Ecto neural progenitor cell (in vitro differentiated cells): ENCODE results near the gene ARL17B.
"Not testable (repeated sequence)": the region's sequence is repeated elsewhere in the genome, so short reads cannot be mapped to it uniquely, and the experiment has no call there.

Experiments
- DNase-seq: peaks from one replicate; pipeline ENCODE4 v3.0.0-alpha.2; 2018; ENCODE audit warnings: low spot score

The ARL17B gene

GRCh38 chr17:46249153-46249552 is 112.4 kb downstream of the ARL17B start:
- not testable (repeated sequence) for DNase-seq

GRCh38 chr17:46244949-46245768 is 116.4 kb downstream of the ARL17B start:
- DNase-seq = not testable (repeated sequence)

- DNase-seq = not testable (repeated sequence)
Measured at GRCh38 chr17:46244339-46244913, 117.1 kb downstream of the ARL17B start.

- DNase-seq = not testable (repeated sequence)
Measured at GRCh38 chr17:46243928-46244327, 117.6 kb downstream of the ARL17B start.

- DNase-seq = not testable (repeated sequence)
Measured at GRCh38 chr17:46243505-46243904, 118.1 kb downstream of the ARL17B start.

- DNase-seq = not testable (repeated sequence)
Measured at GRCh38 chr17:46231359-46231758, 130.2 kb downstream of the ARL17B start.

- DNase-seq = peak; percentile 100
Measured at GRCh38 chr17:46225274-46225794, 136.2 kb downstream of the ARL17B start.

GRCh38 chr17:46224864-46225263 is 136.7 kb downstream of the ARL17B start:
- DNase-seq = peak; percentile 78
